Measurements from ENCODE around the gene TULP1.

The TULP1 gene

GRCh38 chr6:35533981-35534380, 21.3 kb upstream of the TULP1 start:
- TF ChIP-seq REST (IDR thresholded peaks at IDR 0.05; ENCODE audit: low read depth) (no peak), FOXM1 (IDR thresholded peaks at IDR 0.05; ENCODE audit: borderline replicate concordance, low read depth) (no peak), MAX (IDR thresholded peaks at IDR 0.05) (no peak), RAD21 (IDR thresholded peaks at IDR 0.05; ENCODE audit: low read depth) (no peak), CEBPB (IDR thresholded peaks at IDR 0.05) (no peak), CREB1 (IDR thresholded peaks at IDR 0.05; ENCODE audit: low read depth) (no peak), TCF12 (IDR thresholded peaks at IDR 0.05; ENCODE audit: low read depth) (no peak), NFIC (IDR thresholded peaks at IDR 0.05) (no peak), TAF1 (IDR thresholded peaks at IDR 0.05; ENCODE audit: low read depth) (no peak), EGR1 (IDR thresholded peaks at IDR 0.05) (no peak), EP300 (IDR thresholded peaks at IDR 0.05; ENCODE audit: borderline replicate concordance) (no peak), ZBTB7A (IDR thresholded peaks at IDR 0.05; ENCODE audit: low read depth) (no peak)

GRCh38 chr6:35532126-35532525, 19.4 kb upstream of the TULP1 start:
- TF ChIP-seq TEAD4 (IDR thresholded peaks at IDR 0.05) (no peak), EGR1 (IDR thresholded peaks at IDR 0.05) (no peak), ZBTB7A (IDR thresholded peaks at IDR 0.05; ENCODE audit: low read depth) (no peak), RAD21 (IDR thresholded peaks at IDR 0.05; ENCODE audit: low read depth) (no peak), CREB1 (IDR thresholded peaks at IDR 0.05; ENCODE audit: low read depth) (no peak), MAX (IDR thresholded peaks at IDR 0.05) (no peak), EP300 (IDR thresholded peaks at IDR 0.05; ENCODE audit: borderline replicate concordance) (no peak), USF1 (IDR thresholded peaks at IDR 0.05) (no peak), TAF1 (IDR thresholded peaks at IDR 0.05; ENCODE audit: low read depth) (no peak), FOXM1 (IDR thresholded peaks at IDR 0.05; ENCODE audit: borderline replicate concordance, low read depth) (no peak), REST (IDR thresholded peaks at IDR 0.05; ENCODE audit: low read depth) (no peak), CEBPB (IDR thresholded peaks at IDR 0.05) (no peak), YY1 (IDR thresholded peaks at IDR 0.05; ENCODE audit: low read depth) (no peak), TCF12 (IDR thresholded peaks at IDR 0.05; ENCODE audit: low read depth) (no peak), NFIC (IDR thresholded peaks at IDR 0.05) (no peak)

GRCh38 chr6:35524380-35525020, 11.8 kb upstream of the TULP1 start:
- TF ChIP-seq REST (IDR thresholded peaks at IDR 0.05; ENCODE audit: low read depth) (no peak), CEBPB (IDR thresholded peaks at IDR 0.05) (no peak), CREB1 (IDR thresholded peaks at IDR 0.05; ENCODE audit: low read depth) (no peak), TAF1 (IDR thresholded peaks at IDR 0.05; ENCODE audit: low read depth) (no peak), ZBTB7A (IDR thresholded peaks at IDR 0.05; ENCODE audit: low read depth) (no peak), TEAD4 (IDR thresholded peaks at IDR 0.05) (no peak), YY1 (IDR thresholded peaks at IDR 0.05; ENCODE audit: low read depth) (no peak), RAD21 (IDR thresholded peaks at IDR 0.05; ENCODE audit: low read depth) (no peak), USF1 (IDR thresholded peaks at IDR 0.05) (no peak), EP300 (IDR thresholded peaks at IDR 0.05; ENCODE audit: borderline replicate concordance) (no peak), FOXM1 (IDR thresholded peaks at IDR 0.05; ENCODE audit: borderline replicate concordance, low read depth) (no peak), EGR1 (IDR thresholded peaks at IDR 0.05) (no peak), MAX (IDR thresholded peaks at IDR 0.05) (no peak), TCF12 (IDR thresholded peaks at IDR 0.05; ENCODE audit: low read depth) (no peak), NFIC (IDR thresholded peaks at IDR 0.05) (no peak)

Measured in Ishikawa (cell line).